ENCODE measurements around the gene ELL3. TPM values are rescaled to one million over a fixed set of nuclear protein-coding genes. Genes with fewer than 3 reads are reported as not detected.
A peak's percentile ranks its signal among the peaks of the same experiment; 100 is the strongest.

ELL3 gene
- total RNA-seq, 2 donors from 2014 or later: 2.4 to 2.6 TPM

GRCh38 chr15:43799209-43799944 lies 22.6 kb upstream of the ELL3 start:
- Histone ChIP-seq H3K4me1 (peaks cover 0 to 54% of the 10 kb centered on the region in 2 donors), H3K27me3 (no peaks in the 10 kb centered on the region), H3K9me3 (no peaks in the 10 kb centered on the region), H3K36me3 (peaks cover 62% of the 10 kb centered on the region), H3K4me3 (no peak overlapping the region), H3K27ac (peak overlapping the region; percentile 94 to 95)
- TF ChIP-seq, protein P1, sequence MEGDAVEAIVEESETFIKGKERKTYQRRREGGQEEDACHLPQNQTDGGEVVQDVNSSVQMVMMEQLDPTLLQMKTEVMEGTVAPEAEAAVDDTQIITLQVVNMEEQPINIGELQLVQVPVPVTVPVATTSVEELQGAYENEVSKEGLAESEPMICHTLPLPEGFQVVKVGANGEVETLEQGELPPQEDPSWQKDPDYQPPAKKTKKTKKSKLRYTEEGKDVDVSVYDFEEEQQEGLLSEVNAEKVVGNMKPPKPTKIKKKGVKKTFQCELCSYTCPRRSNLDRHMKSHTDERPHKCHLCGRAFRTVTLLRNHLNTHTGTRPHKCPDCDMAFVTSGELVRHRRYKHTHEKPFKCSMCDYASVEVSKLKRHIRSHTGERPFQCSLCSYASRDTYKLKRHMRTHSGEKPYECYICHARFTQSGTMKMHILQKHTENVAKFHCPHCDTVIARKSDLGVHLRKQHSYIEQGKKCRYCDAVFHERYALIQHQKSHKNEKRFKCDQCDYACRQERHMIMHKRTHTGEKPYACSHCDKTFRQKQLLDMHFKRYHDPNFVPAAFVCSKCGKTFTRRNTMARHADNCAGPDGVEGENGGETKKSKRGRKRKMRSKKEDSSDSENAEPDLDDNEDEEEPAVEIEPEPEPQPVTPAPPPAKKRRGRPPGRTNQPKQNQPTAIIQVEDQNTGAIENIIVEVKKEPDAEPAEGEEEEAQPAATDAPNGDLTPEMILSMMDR (IDR thresholded peaks at IDR 0.05): no peak
- no peak for DNase-seq (ENCODE audit: low spot score)

DNA sequence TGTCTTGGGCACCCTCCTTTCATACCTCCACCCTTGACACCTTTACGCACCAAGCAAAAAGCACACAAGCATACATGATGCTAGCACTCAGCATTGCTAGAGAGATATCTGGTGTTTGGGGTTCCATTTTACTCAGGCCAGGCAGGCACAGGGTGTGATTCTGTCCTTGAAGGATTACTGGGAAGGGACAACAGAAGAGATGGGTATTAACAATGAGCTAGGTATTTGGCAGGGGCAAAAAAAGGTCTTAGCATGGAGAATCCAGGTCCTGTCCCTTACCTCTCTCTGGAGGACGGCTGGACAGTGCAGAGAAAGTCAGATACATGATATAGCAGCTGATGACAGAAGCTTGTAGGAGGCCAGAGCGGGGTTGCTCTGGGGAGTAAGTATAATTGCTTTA lies 19.8 kb upstream of the ELL3 start:
- Histone ChIP-seq H3K9me3 (no peaks in the 10 kb centered on the region), H3K36me3 (peaks cover 56% of the 10 kb centered on the region), H3K27ac (no peak overlapping the region), H3K4me1 (peaks cover 0 to 68% of the 10 kb centered on the region in 2 donors), H3K4me3 (no peak overlapping the region), H3K27me3 (no peaks in the 10 kb centered on the region)
- TF ChIP-seq, protein P1 (IDR thresholded peaks at IDR 0.05): no peak
- no peak for DNase-seq (ENCODE audit: low spot score)

DNA sequence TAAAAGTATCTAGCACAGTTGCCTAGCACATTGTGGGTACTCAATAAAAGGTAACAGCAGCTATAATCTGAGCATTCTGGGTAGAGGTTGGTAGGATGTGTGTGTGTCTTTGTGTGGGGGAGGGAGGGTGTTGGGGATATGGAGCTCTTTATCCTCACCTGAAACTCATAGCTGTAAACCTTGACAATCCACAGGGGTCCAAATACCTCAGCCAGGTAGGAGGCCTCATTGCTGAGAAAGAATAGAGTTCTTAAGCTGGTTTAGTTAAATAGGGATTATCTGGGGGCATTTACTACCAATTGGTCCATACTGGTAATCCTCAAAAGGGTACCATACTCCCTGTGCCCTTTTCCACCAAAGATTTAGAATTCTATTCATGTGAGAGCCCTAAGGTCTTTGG lies 19.2 kb upstream of the ELL3 start:
- H3K4me3 ChIP-seq: no peak overlapping the region
- H3K27ac ChIP-seq: no peak overlapping the region
- peaks cover 0 to 65% of the 10 kb centered on the region in 2 donors for H3K4me1 ChIP-seq
- no peak for DNase-seq (ENCODE audit: low spot score)
- no peaks in the 10 kb centered on the region for H3K27me3 ChIP-seq
- TF ChIP-seq, protein P1 (IDR thresholded peaks at IDR 0.05): no peak
- no peaks in the 10 kb centered on the region for H3K9me3 ChIP-seq
- H3K36me3 ChIP-seq: peaks cover 55% of the 10 kb centered on the region

- Histone ChIP-seq H3K36me3 (peaks cover 55% of the 10 kb centered on the region), H3K4me1 (peaks cover 0 to 62% of the 10 kb centered on the region in 2 donors), H3K27ac (peak overlapping the region in 1 of 2 donors; percentile 99), H3K27me3 (no peaks in the 10 kb centered on the region), H3K9me3 (no peaks in the 10 kb centered on the region), H3K4me3 (no peak overlapping the region)
- TF ChIP-seq, protein P1 (IDR thresholded peaks at IDR 0.05): no peak
- DNase-seq (ENCODE audit: low spot score): no peak
Observed at GRCh38 chr15:43795197-43795596, 18.4 kb upstream of the ELL3 start.

- no peaks in the 10 kb centered on the region for H3K27me3 ChIP-seq
- no peak for DNase-seq (ENCODE audit: low spot score)
- peaks cover 50% of the 10 kb centered on the region for H3K36me3 ChIP-seq
Observed at GRCh38 chr15:43794269-43795037, 17.7 kb upstream of the ELL3 start.

More at GRCh38 chr15:43794269-43795037, 17.7 kb upstream of the ELL3 start:
- no peaks in the 10 kb centered on the region for H3K9me3 ChIP-seq
- TF ChIP-seq, protein P1 (IDR thresholded peaks at IDR 0.05): no peak
- peak overlapping the region; percentile 99 for H3K27ac ChIP-seq
- H3K4me3 ChIP-seq: no peak overlapping the region
- H3K4me1 ChIP-seq: peaks cover 0 to 54% of the 10 kb centered on the region in 2 donors

All from right atrium auricular region (tissue), 2 donors.